ENCODE measurements around the gene FAM193B.
A peak's percentile ranks its signal among the peaks of the same experiment; 100 is the strongest.
"Not testable (repeated sequence)": the region's sequence is repeated elsewhere in the genome, so short reads cannot be mapped to it uniquely, and the experiment has no call there.

FAM193B gene

DNA sequence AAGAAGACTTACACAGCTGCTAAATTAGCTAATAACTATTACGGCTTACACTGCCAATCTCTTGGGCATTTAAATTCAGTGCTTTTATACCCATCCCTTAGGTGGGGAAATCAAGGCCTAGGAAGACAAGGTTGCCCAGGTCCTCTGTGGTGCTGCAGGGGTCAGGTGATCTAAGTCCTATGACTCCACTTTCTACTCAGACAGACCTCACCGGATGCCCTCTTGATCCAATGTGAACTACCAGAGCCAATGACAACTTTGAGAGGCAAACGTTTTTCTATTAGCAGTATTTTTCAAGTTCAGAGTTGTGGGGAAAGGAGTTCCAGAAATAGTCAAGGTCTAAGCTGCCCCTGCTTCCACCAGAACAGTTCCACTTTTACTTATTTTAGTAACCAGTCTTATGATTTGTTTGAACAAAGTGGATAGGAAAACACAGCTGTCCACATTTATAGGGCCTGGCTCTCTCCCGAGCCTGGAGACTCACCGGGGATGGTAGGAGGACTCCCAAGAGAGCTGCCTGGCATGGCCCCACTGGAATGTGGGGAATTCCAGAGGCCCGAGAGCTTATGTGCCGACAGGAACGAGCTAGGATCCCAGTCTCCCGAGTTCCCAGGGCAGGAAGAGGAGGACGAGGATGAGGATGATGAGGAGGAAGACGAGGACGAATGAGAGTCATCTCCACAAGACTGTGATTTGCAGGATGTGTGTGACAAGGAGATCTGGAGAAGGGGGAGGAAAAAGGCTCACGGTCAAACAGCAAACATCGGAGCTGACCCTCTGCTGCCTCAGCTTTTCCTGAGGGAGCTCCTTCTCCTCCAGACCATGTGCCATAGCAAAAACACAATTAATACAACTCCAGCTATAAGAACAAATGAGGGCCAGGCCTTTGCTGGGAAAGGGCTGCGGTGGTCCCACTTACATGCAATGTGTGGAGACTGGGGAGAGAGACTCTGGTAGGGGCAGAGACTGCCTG lies 16.7 kb downstream of the FAM193B start:
- no peak for DNase-seq (ENCODE audit: low read depth)

DNA sequence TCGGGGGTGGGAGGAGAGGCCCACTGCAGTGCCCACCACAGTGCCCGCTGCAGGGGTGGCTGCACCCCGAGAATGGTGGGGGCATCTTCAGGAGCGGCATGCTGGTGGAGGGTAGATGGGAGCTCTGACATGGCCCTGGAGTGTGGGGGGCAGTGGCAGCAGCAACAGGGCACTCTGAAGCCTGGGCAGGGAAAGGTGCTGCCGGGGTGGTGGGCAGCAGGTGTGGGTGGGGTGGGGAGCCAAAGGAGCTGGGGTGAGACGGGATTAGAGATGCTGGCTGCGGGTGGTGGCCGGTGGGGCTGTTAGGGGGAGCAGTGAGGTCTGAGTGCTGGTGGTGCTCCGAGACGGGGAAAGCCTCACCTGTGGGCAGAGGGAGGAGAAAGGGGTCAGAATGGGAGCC lies 18.0 kb downstream of the FAM193B start:
- no peak for DNase-seq (ENCODE audit: low read depth)

DNA sequence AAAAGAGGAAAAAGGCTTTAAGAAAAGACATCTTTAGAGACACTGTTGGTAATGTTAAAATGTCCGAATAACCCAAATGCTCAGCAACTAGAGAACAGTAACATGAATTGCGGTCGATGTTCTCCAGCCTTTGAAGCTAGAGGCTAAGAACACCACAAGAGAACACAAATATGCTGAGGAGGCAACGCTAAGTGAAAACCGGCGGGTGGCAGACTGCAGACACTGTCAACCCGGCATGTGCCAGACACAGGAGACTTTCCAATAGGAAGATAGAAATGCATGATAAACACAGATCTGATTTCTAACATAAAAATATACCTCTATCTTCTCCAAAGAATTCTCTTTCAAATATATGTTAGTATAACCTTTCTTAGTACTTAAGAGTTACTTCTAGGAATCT lies 19.2 kb downstream of the FAM193B start:
- DNase-seq (ENCODE audit: low read depth), result no peak

DNA sequence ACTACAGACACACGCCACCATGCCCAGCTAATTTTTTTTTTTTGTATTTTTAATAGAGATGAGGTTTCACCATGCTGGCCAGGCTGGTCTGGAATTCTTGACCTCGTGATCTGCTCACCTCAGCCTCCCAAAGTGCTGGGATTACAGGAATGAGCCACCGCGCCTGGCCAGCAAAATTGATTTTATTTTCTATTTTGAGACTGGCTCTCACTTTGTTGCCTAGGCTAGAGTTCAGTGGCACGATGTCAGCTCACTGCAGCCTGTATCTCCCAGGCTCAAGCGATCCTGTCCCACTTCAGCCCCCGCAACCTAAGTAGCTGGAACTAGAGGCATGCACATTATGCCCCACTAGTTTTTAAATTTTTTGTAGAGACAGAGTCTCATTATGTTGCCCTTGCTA lies 19.9 kb downstream of the FAM193B start:
- DNase-seq (ENCODE audit: low read depth), result not testable (repeated sequence)

- DNase-seq (ENCODE audit: low read depth), result no peak
Measured at GRCh38 chr5:177531209-177531940, 23.0 kb downstream of the FAM193B start.

GRCh38 chr5:177530638-177531037 lies 23.7 kb downstream of the FAM193B start:
- DNase-seq (ENCODE audit: low read depth), result no peak

DNA sequence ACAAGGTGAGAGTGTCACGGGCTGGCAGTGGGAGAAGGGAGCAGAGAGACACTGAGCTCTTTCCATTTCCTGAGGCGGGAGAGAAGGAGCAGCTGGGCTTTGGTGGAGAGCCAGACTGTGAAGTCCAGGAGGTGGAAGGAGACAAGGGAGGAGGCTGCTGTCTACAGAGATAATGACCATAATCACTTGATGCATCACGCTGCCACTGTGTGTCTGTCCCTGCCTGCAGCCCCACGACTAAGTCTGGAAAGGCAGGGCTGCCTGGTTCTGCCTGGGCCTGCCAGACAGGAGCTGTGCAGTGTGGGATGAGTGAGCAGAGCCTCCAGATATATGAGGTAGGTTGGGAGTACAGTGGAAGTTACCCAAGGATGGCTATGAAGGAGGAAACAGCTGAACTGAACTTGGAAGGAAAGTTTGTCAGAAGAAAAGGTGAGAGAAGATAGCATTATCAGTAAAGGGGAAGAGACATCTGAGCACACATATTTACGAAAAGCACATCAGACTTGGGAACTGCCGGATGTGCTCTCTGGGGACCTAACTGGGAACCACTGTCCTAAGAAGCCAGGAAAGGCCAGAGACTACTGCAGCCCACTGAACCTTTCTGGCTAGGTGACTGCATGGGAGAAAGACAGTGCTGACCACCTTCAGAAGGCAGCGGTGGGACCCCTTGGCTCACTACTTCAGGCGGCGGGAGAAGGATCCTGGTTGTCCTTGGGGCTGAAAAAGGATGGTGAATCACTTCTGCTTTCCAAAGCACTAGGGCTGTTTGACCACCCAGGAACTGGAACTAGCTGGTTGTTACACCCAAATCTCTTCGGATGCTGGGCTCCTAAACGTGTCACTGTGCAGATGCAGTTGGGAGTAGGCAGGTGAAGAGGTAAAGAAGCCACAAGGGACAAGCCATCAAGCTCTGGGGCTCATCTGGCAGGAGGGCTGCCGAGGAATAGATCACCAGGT lies 24.8 kb downstream of the FAM193B start:
- DNase-seq (ENCODE audit: low read depth), result no peak

DNA sequence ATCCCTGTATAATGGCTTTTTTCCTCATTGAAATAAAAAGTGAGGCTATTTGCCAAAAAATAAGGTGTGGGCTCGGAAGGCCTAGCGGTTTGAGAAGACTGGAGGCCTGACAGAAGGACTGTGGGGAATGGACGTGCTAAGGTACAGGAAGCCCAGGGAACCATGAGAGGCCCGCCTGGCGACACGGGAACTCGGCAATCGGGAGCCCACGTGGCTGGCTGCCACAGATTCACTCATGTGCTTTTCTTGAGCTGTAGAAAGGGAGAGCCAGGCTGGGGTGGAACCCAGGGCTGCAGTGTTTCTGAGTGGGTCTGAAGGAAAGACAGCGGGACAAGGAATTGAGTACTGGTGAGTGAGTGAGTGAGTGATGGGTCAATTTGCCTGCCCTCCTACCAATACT lies 25.7 kb downstream of the FAM193B start:
- DNase-seq (ENCODE audit: low read depth), result no peak

GRCh38 chr5:177527595-177527994 lies 26.8 kb downstream of the FAM193B start:
- DNase-seq (ENCODE audit: low read depth), result no peak

DNA sequence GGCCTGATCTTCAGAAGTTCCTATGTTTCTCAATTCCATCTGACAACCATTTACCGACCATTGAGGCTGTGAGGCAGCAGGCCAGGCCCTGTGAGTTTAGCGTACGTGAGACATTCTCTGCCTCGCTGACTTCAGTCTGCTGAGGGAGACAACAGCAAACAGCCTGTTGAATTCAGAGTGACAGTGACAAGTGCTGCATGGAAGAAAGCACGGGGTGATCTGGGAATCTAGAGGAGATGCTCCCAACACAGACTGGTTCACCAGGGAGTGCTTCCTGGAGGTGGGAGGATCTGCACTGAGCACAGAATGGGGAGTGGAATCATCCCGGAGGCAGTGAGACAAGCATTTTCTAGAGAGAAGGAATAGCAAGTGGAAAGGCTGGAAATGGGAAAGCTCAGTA lies 27.6 kb downstream of the FAM193B start:
- no peak for DNase-seq (ENCODE audit: low read depth)

GRCh38 chr5:177526191-177526590 lies 28.2 kb downstream of the FAM193B start:
- DNase-seq (ENCODE audit: low read depth), result no peak

GRCh38 chr5:177524941-177525655 lies 29.3 kb downstream of the FAM193B start:
- no peak for DNase-seq (ENCODE audit: low read depth)

GRCh38 chr5:177524539-177524900 lies 29.8 kb downstream of the FAM193B start:
- no peak for DNase-seq (ENCODE audit: low read depth)

- no peak for DNase-seq (ENCODE audit: low read depth)
Measured at GRCh38 chr5:177523711-177524538, 30.4 kb downstream of the FAM193B start.

GRCh38 chr5:177520916-177521513 lies 33.3 kb downstream of the FAM193B start:
- DNase-seq (ENCODE audit: low read depth), result no peak

- DNase-seq (ENCODE audit: low read depth), result no peak
Measured at GRCh38 chr5:177520271-177520670, 34.1 kb downstream of the FAM193B start.

GRCh38 chr5:177519463-177520235 lies 34.7 kb downstream of the FAM193B start:
- no peak for DNase-seq (ENCODE audit: low read depth)

- peak; percentile 94 for DNase-seq (ENCODE audit: low read depth)
Measured at GRCh38 chr5:177516601-177517568, 37.5 kb downstream of the FAM193B start, which contains the start of gene DDX41. TSS of gene DDX41 (minus strand) at chr5:177516961. CDS start at chr5:177516945, 16 bp downstream.
